Caco-2 (cell line): ENCODE measurements around the gene PAK2. TPM values are rescaled to one million over a fixed set of nuclear protein-coding genes. Genes with fewer than 3 reads are reported as not detected.

ENCODE experiments used
- BruUV-seq: library from RNA; stranded (reverse); fragments of 400-500 nt; replicated peaks from 2 replicates; lab custom pipeline; 2021; lab: Mats Ljungman, UMichigan
- CTCF ChIA-PET: fragments of 300-600 bp; sonication (Branson Sonifier 250); formaldehyde crosslinking; loops from one replicate; lab custom pipeline; 2022; ENCODE audit warnings: antibody characterized with exemption; lab: Charles Lee
- POLR2A ChIA-PET: fragments of 300-600 bp; sonication (Branson Sonifier 250); formaldehyde crosslinking; loops from one replicate; lab custom pipeline; 2022; ENCODE audit warnings: antibody characterized with exemption; lab: Charles Lee
- DNase-seq, 2 experiments: peaks; one replicate each; pipeline versions ENCODE4 v3.0.0 to v3.0.0-alpha.2; 2020 to 2022
- H3K27me3 ChIP-seq: replicated peaks from 2 replicates; pipeline ENCODE4 v1.6.0; 2011; ENCODE audit warnings: low read length; ENCODE audit not compliant: control insufficient read depth, insufficient read depth
- H3K36me3 ChIP-seq: 2 replicates; pipeline ENCODE4 v1.5.1; 2011; ENCODE audit warnings: low read length; ENCODE audit not compliant: control insufficient read depth, insufficient read depth
- H3K4me1 ChIP-seq: fragments of 250-450 bp; sonication (Bioruptor Pico); 2 replicates; pipeline ENCODE4 v1.5.1; 2020; ENCODE audit warnings: mild to moderate bottlenecking
- H3K4me3 ChIP-seq: 2 replicates; pipeline ENCODE4 v1.5.1; 2011; ENCODE audit warnings: low read depth, mild to moderate bottlenecking, control low read depth, low read length
- H3K9me3 ChIP-seq: fragments of 250-450 bp; sonication (Bioruptor Pico); 2 replicates; pipeline ENCODE4 v1.5.1; 2020; ENCODE audit warnings: mild to moderate bottlenecking, moderate library complexity
- H3K27ac Mint-ChIP-seq: one replicate; pipeline ENCODE4 v1.8.0; 2022; ENCODE audit warnings: mixed read lengths; ENCODE audit not compliant: unreplicated experiment
- H3K27me3 Mint-ChIP-seq: one replicate; pipeline ENCODE4 v1.8.0; 2022; ENCODE audit warnings: mixed read lengths; ENCODE audit not compliant: insufficient read depth, unreplicated experiment
- H3K36me3 Mint-ChIP-seq: one replicate; pipeline ENCODE4 v1.8.0; 2022; ENCODE audit warnings: mild to moderate bottlenecking, mixed read lengths; ENCODE audit not compliant: insufficient read depth, unreplicated experiment
- H3K4me1 Mint-ChIP-seq: one replicate; pipeline ENCODE4 v1.8.0; 2022; ENCODE audit warnings: low read depth, mixed read lengths; ENCODE audit not compliant: unreplicated experiment
- H3K4me3 Mint-ChIP-seq: one replicate; pipeline ENCODE4 v1.8.0; 2022; ENCODE audit warnings: mild to moderate bottlenecking, moderate library complexity, mixed read lengths; ENCODE audit not compliant: unreplicated experiment
- H3K9me3 Mint-ChIP-seq: one replicate; pipeline ENCODE4 v1.8.0; 2022; ENCODE audit warnings: mixed read lengths; ENCODE audit not compliant: unreplicated experiment
- intact Hi-C: fragments of 100-400 bp; cut with micrococcal nuclease; formaldehyde crosslinking; loops from one replicate; pipeline ENCODE4 v1.10.0; 2022; ENCODE audit not compliant: unreplicated experiment
- total RNA-seq: library from RNA; stranded (reverse); gene quantifications from 2 replicates; pipeline ENCODE4 v1.2.3, GENCODE V29; 2022
- TF ChIP-seq, protein P1 (sequence below), 2 experiments: fragments of 200-600 bp in 1 of 2; IDR thresholded peaks; 1 replicate in 1 of 2; 2 replicates in 1 of 2; pipeline versions ENCODE4 v1.5.1 to v1.8.0; 2011 to 2022; ENCODE audit warnings: antibody characterized with exemption in 1 of 2, control low read depth in 1 of 2, inconsistent platforms in 1 of 2, low read depth in 1 of 2, low read length in 1 of 2, mild to moderate bottlenecking in 1 of 2, moderate library complexity in 1 of 2; ENCODE audit not compliant: insufficient read depth in 1 of 2, severe bottlenecking in 1 of 2, unreplicated experiment in 1 of 2

PAK2 gene
- total RNA-seq, 1 experiment from 2014 or later = 89.6 TPM

DNA sequence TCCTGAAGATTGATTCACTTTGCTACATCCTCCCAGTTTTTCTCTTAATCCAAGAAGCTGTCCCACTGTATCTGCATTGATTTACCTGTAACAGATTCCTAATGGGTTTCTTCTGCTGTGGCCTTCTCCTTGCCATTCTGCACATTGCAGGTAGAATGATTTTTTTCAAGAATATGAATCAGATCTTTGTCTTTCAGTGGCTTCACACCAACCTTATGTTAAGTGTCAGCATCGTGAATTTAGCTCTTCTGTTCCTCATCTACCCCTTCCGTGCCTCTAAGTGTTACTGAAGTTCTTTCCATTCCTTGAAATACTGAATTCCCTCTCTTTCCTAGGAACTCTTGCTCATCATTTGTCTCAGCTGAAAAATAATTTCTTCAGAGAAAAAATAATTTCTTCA lies 135.6 kb downstream of the PAK2 start:
- no TSS peak for BruUV-seq
- H3K9me3 Mint-ChIP-seq = no peaks in the 10 kb centered on the region
- intact Hi-C loops = no loop called here
- Histone ChIP-seq H3K9me3 (no peaks in the 10 kb centered on the region), H3K4me3 (no peak overlapping the region), H3K27me3 (no peaks in the 10 kb centered on the region), H3K36me3 (no peaks in the 10 kb centered on the region), H3K4me1 (peaks cover 16% of the 10 kb centered on the region)
- TF ChIP-seq, protein P1, sequence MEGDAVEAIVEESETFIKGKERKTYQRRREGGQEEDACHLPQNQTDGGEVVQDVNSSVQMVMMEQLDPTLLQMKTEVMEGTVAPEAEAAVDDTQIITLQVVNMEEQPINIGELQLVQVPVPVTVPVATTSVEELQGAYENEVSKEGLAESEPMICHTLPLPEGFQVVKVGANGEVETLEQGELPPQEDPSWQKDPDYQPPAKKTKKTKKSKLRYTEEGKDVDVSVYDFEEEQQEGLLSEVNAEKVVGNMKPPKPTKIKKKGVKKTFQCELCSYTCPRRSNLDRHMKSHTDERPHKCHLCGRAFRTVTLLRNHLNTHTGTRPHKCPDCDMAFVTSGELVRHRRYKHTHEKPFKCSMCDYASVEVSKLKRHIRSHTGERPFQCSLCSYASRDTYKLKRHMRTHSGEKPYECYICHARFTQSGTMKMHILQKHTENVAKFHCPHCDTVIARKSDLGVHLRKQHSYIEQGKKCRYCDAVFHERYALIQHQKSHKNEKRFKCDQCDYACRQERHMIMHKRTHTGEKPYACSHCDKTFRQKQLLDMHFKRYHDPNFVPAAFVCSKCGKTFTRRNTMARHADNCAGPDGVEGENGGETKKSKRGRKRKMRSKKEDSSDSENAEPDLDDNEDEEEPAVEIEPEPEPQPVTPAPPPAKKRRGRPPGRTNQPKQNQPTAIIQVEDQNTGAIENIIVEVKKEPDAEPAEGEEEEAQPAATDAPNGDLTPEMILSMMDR (IDR thresholded peaks at IDR 0.05; ENCODE audit: insufficient read depth in 1 of 2, low read depth in 1 of 2, low read length in 1 of 2, severe bottlenecking in 1 of 2, unreplicated experiment in 1 of 2) = no peak
- DNase-seq = no peak
- H3K36me3 Mint-ChIP-seq = peaks cover 39% of the 10 kb centered on the region
- H3K4me1 Mint-ChIP-seq = peaks cover 26% of the 10 kb centered on the region
- no peak overlapping the region for H3K4me3 Mint-ChIP-seq
- ChIA-PET POLR2A (interaction anchor here (1.1 to 1.2 kb wide), 2 partner anchors 67 to 135 kb away, joined by 4 to 5 read pairs; partner anchors contain the start of gene NCBP2), CTCF (interaction anchor here (0.6 kb wide), 1 partner anchor 423 kb away, joined by 4 read pairs; no protein-coding TSS in a partner anchor)
- H3K27ac Mint-ChIP-seq = peak overlapping the region; percentile 82
- no peaks in the 10 kb centered on the region for H3K27me3 Mint-ChIP-seq

Other genes starting within 250 kb of the PAK2 start
- gene RNF168, start 236.1 kb upstream of the PAK2 start, total RNA-seq = 18.5 and 18.9 TPM in 2 replicates
- gene SMCO1, start 224.5 kb upstream of the PAK2 start, total RNA-seq = not detected in 2 replicates
- 12.1 and 17.8 TPM in 2 replicates for gene WDR53, start 171.3 kb upstream of the PAK2 start, total RNA-seq
- 14.5 and 15.8 TPM in 2 replicates for gene FBXO45, start 171.2 kb upstream of the PAK2 start, total RNA-seq
- gene NRROS, start 100.2 kb upstream of the PAK2 start, total RNA-seq = 1.5 and 2.0 TPM in 2 replicates
- gene CEP19, start 27.6 kb upstream of the PAK2 start, total RNA-seq = 1.6 and 1.7 TPM in 2 replicates
- gene PIGX, start 27.5 kb upstream of the PAK2 start, total RNA-seq = 24.6 and 31.1 TPM in 2 replicates
- gene SENP5, start 128.1 kb downstream of the PAK2 start, total RNA-seq = 33.6 and 36.8 TPM in 2 replicates
- 66.8 and 70.7 TPM in 2 replicates for gene NCBP2, start 202.7 kb downstream of the PAK2 start, total RNA-seq
- 4.9 and 5.1 TPM in 2 replicates for gene PIGZ, start 229.0 kb downstream of the PAK2 start, total RNA-seq